Smooth muscle cell (in vitro differentiated cells): ENCODE results near the gene FAM124A. TPM values are rescaled to one million over a fixed set of nuclear protein-coding genes. Genes with fewer than 3 reads are reported as not detected.

Source experiments
- DNase-seq: peaks from one replicate; lab custom pipeline; 2025; ENCODE audit not compliant: unreplicated experiment; lab: John Stamatoyannopoulos, UW
- H2AFZ ChIP-seq: fragments of 200-600 bp; sonication (generic); 2 replicates; pipeline ENCODE4 v1.6.0; 2016; ENCODE audit warnings: antibody characterized with exemption, low read depth, mild to moderate bottlenecking
- H3F3A ChIP-seq: fragments of 200-600 bp; sonication (generic); 2 replicates; pipeline ENCODE4 v1.6.0; 2017; ENCODE audit warnings: antibody characterized with exemption, low read depth
- H3K27ac ChIP-seq: fragments of 200-600 bp; sonication (generic); 2 replicates; pipeline ENCODE4 v1.5.1; 2016; ENCODE audit warnings: low read depth, mild to moderate bottlenecking
- H3K27me3 ChIP-seq: fragments of 200-600 bp; sonication (generic); 2 replicates; pipeline ENCODE4 v1.6.1; 2016; ENCODE audit warnings: low read depth, mild to moderate bottlenecking
- H3K36me3 ChIP-seq: fragments of 200-600 bp; sonication (generic); 2 replicates; pipeline ENCODE4 v1.5.1; 2016; ENCODE audit warnings: low read depth
- H3K4me1 ChIP-seq: fragments of 200-600 bp; sonication (generic); 2 replicates; pipeline ENCODE4 v1.5.1; 2016; ENCODE audit warnings: low read depth
- H3K4me2 ChIP-seq: fragments of 200-600 bp; sonication (generic); 2 replicates; pipeline ENCODE4 v1.6.0; 2016; ENCODE audit warnings: mild to moderate bottlenecking
- H3K4me3 ChIP-seq: fragments of 200-600 bp; sonication (generic); 2 replicates; pipeline ENCODE4 v1.5.1; 2016; ENCODE audit warnings: mild to moderate bottlenecking
- H3K79me2 ChIP-seq: fragments of 200-600 bp; sonication (generic); 2 replicates; pipeline ENCODE4 v1.6.0; 2016; ENCODE audit warnings: low read depth, mild to moderate bottlenecking
- H3K9ac ChIP-seq: fragments of 200-600 bp; sonication (generic); 2 replicates; pipeline ENCODE4 v1.6.0; 2016; ENCODE audit warnings: low read depth
- H3K9me3 ChIP-seq: fragments of 200-600 bp; sonication (generic); replicated peaks from 2 replicates; pipeline ENCODE4 v1.5.1; 2016; ENCODE audit warnings: low read depth
- H4K20me1 ChIP-seq: fragments of 200-600 bp; sonication (generic); 2 replicates; pipeline ENCODE4 v1.6.0; 2016; ENCODE audit warnings: low read depth
- CTCF ChIP-seq: fragments of 200-600 bp; sonication (generic); IDR thresholded peaks from 2 replicates; pipeline ENCODE4 v1.5.1; 2017; ENCODE audit warnings: borderline replicate concordance, mild to moderate bottlenecking, antibody characterized with exemption; ENCODE audit not compliant: insufficient read depth, poor library complexity, severe bottlenecking
- WGBS: methylation state at CpG from one replicate; pipeline ENCODE4 v1.1.7; 2016; ENCODE audit warnings: low lambda C conversion rate; 5-methylcytosine and 5-hydroxymethylcytosine counted together
- polyA plus RNA-seq: library from polyadenylated mRNA; unstranded; fragments of >200 nt; fragmentation: Nextera tagmentation; extraction: Ambion mirVana; gene quantifications from 2 replicates; pipeline ENCODE4 v1.2.1, GENCODE V29; 2016
- total RNA-seq: library from RNA; depleted of rRNA; stranded (reverse); fragments of >200 nt; gene quantifications from 2 replicates; pipeline ENCODE4 v1.2.3, GENCODE V29; 2014

FAM124A gene
- total and polyA plus RNA-seq, 2 experiments from 2014 or later = 0.06 TPM; not detected in 1

- Histone ChIP-seq H3K4me3 (no peak overlapping the region), H3K9ac (no peak overlapping the region), H3K79me2 (no peaks in the 10 kb centered on the region), H3F3A (no peaks in the 10 kb centered on the region), H3K27me3 (no peaks in the 10 kb centered on the region), H3K4me1 (peaks cover 32% of the 10 kb centered on the region), H3K4me2 (no peak overlapping the region), H3K9me3 (no peaks in the 10 kb centered on the region), H3K36me3 (no peaks in the 10 kb centered on the region), H3K27ac (no peak overlapping the region), H2AFZ (no peak overlapping the region), H4K20me1 (no peaks in the 10 kb centered on the region)
- 76% methylated on average over 2 of the region's 2 CpGs for WGBS
- DNase-seq = no peak
- TF ChIP-seq CTCF = no peak
Measured at GRCh38 chr13:51303063-51303552, 80.9 kb downstream of the FAM124A start.

GRCh38 chr13:51303882-51304281 is 81.7 kb downstream of the FAM124A start:
- Histone ChIP-seq H3K4me3 (no peak overlapping the region), H3K9ac (no peak overlapping the region), H3K27ac (no peak overlapping the region), H2AFZ (no peak overlapping the region), H3K36me3 (no peaks in the 10 kb centered on the region), H3F3A (no peaks in the 10 kb centered on the region), H3K79me2 (no peaks in the 10 kb centered on the region), H3K27me3 (no peaks in the 10 kb centered on the region), H3K4me2 (no peak overlapping the region), H4K20me1 (no peaks in the 10 kb centered on the region), H3K9me3 (no peaks in the 10 kb centered on the region), H3K4me1 (peaks cover 39% of the 10 kb centered on the region)
- no peak for TF ChIP-seq CTCF
- no peak for DNase-seq

GRCh38 chr13:51305271-51305967 is 83.2 kb downstream of the FAM124A start:
- H3K36me3 ChIP-seq = no peaks in the 10 kb centered on the region
- DNase-seq = no peak
- H3K4me2 ChIP-seq = no peak overlapping the region
- no peaks in the 10 kb centered on the region for H3F3A ChIP-seq
- no peaks in the 10 kb centered on the region for H3K79me2 ChIP-seq
- no peaks in the 10 kb centered on the region for H4K20me1 ChIP-seq
- H3K27me3 ChIP-seq = no peaks in the 10 kb centered on the region
- H3K9ac ChIP-seq = no peak overlapping the region
- no peak for TF ChIP-seq CTCF
- no peak overlapping the region for H3K27ac ChIP-seq
- peaks cover 54% of the 10 kb centered on the region for H3K4me1 ChIP-seq
- no peak overlapping the region for H2AFZ ChIP-seq
- H3K4me3 ChIP-seq = no peak overlapping the region
- WGBS = 55% methylated on average over 7 of the region's 7 CpGs
- no peaks in the 10 kb centered on the region for H3K9me3 ChIP-seq

- H2AFZ ChIP-seq = no peak overlapping the region
- no peaks in the 10 kb centered on the region for H3K9me3 ChIP-seq
- no peaks in the 10 kb centered on the region for H3K27me3 ChIP-seq
- H3K4me3 ChIP-seq = no peak overlapping the region
- H3K27ac ChIP-seq = no peak overlapping the region
- H3K36me3 ChIP-seq = no peaks in the 10 kb centered on the region
- H3K79me2 ChIP-seq = no peaks in the 10 kb centered on the region
- H3K4me1 ChIP-seq = peaks cover 59% of the 10 kb centered on the region
- H4K20me1 ChIP-seq = no peaks in the 10 kb centered on the region
- no peak overlapping the region for H3K4me2 ChIP-seq
- 70% methylated on average over 6 of the region's 6 CpGs for WGBS
- no peak for TF ChIP-seq CTCF
- H3K9ac ChIP-seq = no peak overlapping the region
- no peak for DNase-seq
- no peaks in the 10 kb centered on the region for H3F3A ChIP-seq
Measured at GRCh38 chr13:51308781-51309180, 86.6 kb downstream of the FAM124A start.
